ENCODE data around the gene KRTAP4-16.
"Not testable (repeated sequence)": the region's sequence is repeated elsewhere in the genome, so short reads cannot be mapped to it uniquely, and the experiment has no call there.

Gene KRTAP4-16

GRCh38 chr17:41133880-41134735 is 32.1 kb upstream of the KRTAP4-16 start:
- H3K27me3 ChIP-seq (ENCODE audit: low read depth, low read length) = no peaks in the 10 kb centered on the region
- H3K4me1 ChIP-seq (ENCODE audit: control insufficient read depth in 1 of 2, insufficient read depth in 2 of 2, low read length in 2 of 2) = no peaks in the 10 kb centered on the region
- H3K9me3 ChIP-seq (ENCODE audit: control insufficient read depth in 1 of 2, low read length in 2 of 2) = no peaks in the 10 kb centered on the region
- no peaks in the 10 kb centered on the region for H3K36me3 ChIP-seq (ENCODE audit: control insufficient read depth in 1 of 2, insufficient read depth in 2 of 2, low read length in 2 of 2)
- no peak overlapping the region for H3K27ac ChIP-seq (ENCODE audit: low read length)
- H3K4me3 ChIP-seq (ENCODE audit: low read depth in 1 of 2, low read length in 2 of 2) = no peak overlapping the region

GRCh38 chr17:41131979-41132378 is 30.0 kb upstream of the KRTAP4-16 start:
- Histone ChIP-seq H3K4me3 (ENCODE audit: low read depth in 1 of 2, low read length in 2 of 2) (no peak overlapping the region), H3K27ac (ENCODE audit: low read length) (no peak overlapping the region), H3K27me3 (ENCODE audit: low read depth, low read length) (no peaks in the 10 kb centered on the region), H3K4me1 (ENCODE audit: control insufficient read depth in 1 of 2, insufficient read depth in 2 of 2, low read length in 2 of 2) (no peaks in the 10 kb centered on the region), H3K36me3 (ENCODE audit: control insufficient read depth in 1 of 2, insufficient read depth in 2 of 2, low read length in 2 of 2) (no peaks in the 10 kb centered on the region), H3K9me3 (ENCODE audit: control insufficient read depth in 1 of 2, low read length in 2 of 2) (no peaks in the 10 kb centered on the region)

- Histone ChIP-seq H3K4me1 (ENCODE audit: control insufficient read depth in 1 of 2, insufficient read depth in 2 of 2, low read length in 2 of 2) (no peaks in the 10 kb centered on the region), H3K9me3 (ENCODE audit: control insufficient read depth in 1 of 2, low read length in 2 of 2) (no peaks in the 10 kb centered on the region), H3K27ac (ENCODE audit: low read length) (no peak overlapping the region), H3K36me3 (ENCODE audit: control insufficient read depth in 1 of 2, insufficient read depth in 2 of 2, low read length in 2 of 2) (no peaks in the 10 kb centered on the region), H3K4me3 (ENCODE audit: low read depth in 1 of 2, low read length in 2 of 2) (no peak overlapping the region), H3K27me3 (ENCODE audit: low read depth, low read length) (no peaks in the 10 kb centered on the region)
Measured at GRCh38 chr17:41127371-41127770, 25.4 kb upstream of the KRTAP4-16 start.

DNA sequence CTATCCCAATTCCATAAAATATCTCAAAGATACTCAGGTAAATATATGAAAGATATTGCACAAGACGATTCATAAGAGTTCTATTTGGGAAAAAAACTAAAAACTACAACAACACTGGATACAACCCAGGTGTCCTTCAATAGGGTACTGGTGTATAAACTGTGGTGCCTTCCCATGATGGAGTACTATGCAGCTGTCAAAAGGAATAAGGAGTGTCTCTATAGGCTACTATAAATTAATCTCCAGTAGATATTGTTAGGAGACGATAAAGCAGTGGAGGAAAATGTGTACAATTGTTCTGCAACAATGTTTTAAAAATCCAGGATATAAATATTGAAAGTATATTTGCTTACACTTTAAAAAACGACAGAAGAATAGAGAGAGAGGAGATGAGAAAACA is 24.4 kb upstream of the KRTAP4-16 start:
- Histone ChIP-seq H3K36me3 (ENCODE audit: control insufficient read depth in 1 of 2, insufficient read depth in 2 of 2, low read length in 2 of 2) (no peaks in the 10 kb centered on the region), H3K27ac (ENCODE audit: low read length) (no peak overlapping the region), H3K9me3 (ENCODE audit: control insufficient read depth in 1 of 2, low read length in 2 of 2) (no peaks in the 10 kb centered on the region), H3K27me3 (ENCODE audit: low read depth, low read length) (no peaks in the 10 kb centered on the region), H3K4me1 (ENCODE audit: control insufficient read depth in 1 of 2, insufficient read depth in 2 of 2, low read length in 2 of 2) (no peaks in the 10 kb centered on the region), H3K4me3 (ENCODE audit: low read depth in 1 of 2, low read length in 2 of 2) (no peak overlapping the region)

- Histone ChIP-seq H3K4me1 (ENCODE audit: control insufficient read depth in 1 of 2, insufficient read depth in 2 of 2, low read length in 2 of 2) (no peaks in the 10 kb centered on the region), H3K36me3 (ENCODE audit: control insufficient read depth in 1 of 2, insufficient read depth in 2 of 2, low read length in 2 of 2) (no peaks in the 10 kb centered on the region), H3K9me3 (ENCODE audit: control insufficient read depth in 1 of 2, low read length in 2 of 2) (no peaks in the 10 kb centered on the region), H3K4me3 (ENCODE audit: low read depth in 1 of 2, low read length in 2 of 2) (no peak overlapping the region), H3K27me3 (ENCODE audit: low read depth, low read length) (no peaks in the 10 kb centered on the region), H3K27ac (ENCODE audit: low read length) (no peak overlapping the region)
Measured at GRCh38 chr17:41125064-41125463, 23.1 kb upstream of the KRTAP4-16 start.

DNA sequence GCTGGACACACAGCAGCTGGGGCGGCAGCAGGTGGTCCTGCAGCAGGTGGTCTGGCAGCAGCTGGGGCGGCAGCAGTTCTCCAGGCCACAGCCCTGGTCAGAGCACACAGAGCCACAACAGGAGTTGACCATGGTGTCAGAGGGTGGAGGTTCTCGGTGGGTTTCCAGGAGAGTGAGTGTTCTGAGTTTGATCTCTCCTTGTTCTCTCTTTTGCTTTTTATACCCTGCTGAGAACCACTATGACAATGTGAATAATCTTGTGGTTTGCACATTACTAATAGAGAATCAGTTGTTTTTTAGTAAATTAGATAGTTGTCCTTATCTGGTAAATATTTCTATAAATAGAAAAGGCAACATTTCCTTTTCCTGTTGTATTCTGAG is 22.0 kb upstream of the KRTAP4-16 start, which contains the start of gene KRTAP4-12:
KRTAP4-12 (minus strand) TSS at position 192 of the 381 bp plus-strand sequence; CDS start at position 132, 60 bp downstream.
- not testable (repeated sequence) for H3K27ac ChIP-seq (ENCODE audit: low read length); H3K4me3 ChIP-seq (ENCODE audit: low read depth in 1 of 2, low read length in 2 of 2); H3K9me3 ChIP-seq (ENCODE audit: control insufficient read depth in 1 of 2, low read length in 2 of 2); H3K4me1 ChIP-seq (ENCODE audit: control insufficient read depth in 1 of 2, insufficient read depth in 2 of 2, low read length in 2 of 2); H3K27me3 ChIP-seq (ENCODE audit: low read depth, low read length); H3K36me3 ChIP-seq (ENCODE audit: control insufficient read depth in 1 of 2, insufficient read depth in 2 of 2, low read length in 2 of 2)

GRCh38 chr17:41123292-41123990 is 21.4 kb upstream of the KRTAP4-16 start:
- not testable (repeated sequence) for H3K27me3 ChIP-seq (ENCODE audit: low read depth, low read length); H3K27ac ChIP-seq (ENCODE audit: low read length); H3K4me1 ChIP-seq (ENCODE audit: control insufficient read depth in 1 of 2, insufficient read depth in 2 of 2, low read length in 2 of 2); H3K9me3 ChIP-seq (ENCODE audit: control insufficient read depth in 1 of 2, low read length in 2 of 2); H3K36me3 ChIP-seq (ENCODE audit: control insufficient read depth in 1 of 2, insufficient read depth in 2 of 2, low read length in 2 of 2); H3K4me3 ChIP-seq (ENCODE audit: low read depth in 1 of 2, low read length in 2 of 2)

DNA sequence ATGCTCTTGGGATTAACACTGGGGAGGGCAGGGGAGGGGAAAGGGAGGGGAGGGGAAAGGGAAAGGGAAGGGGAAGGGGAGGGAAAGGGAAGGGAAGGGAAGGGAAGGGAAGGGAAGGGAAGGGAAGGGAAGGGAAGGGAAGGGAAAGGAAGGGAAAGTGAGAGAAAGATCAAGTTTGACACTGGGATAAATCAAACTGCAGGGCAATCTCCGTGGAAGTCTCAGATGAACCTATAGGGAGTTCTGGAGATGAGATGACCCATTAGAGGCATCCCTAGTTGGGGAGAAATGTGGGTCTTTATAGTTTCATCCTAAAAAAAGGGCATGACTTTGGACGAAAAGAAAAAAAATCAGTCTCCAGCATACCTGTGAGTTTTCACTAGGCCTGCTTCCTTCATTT is 19.7 kb upstream of the KRTAP4-16 start:
- Histone ChIP-seq H3K4me3 (ENCODE audit: low read depth in 1 of 2, low read length in 2 of 2) (no peak overlapping the region), H3K36me3 (ENCODE audit: control insufficient read depth in 1 of 2, insufficient read depth in 2 of 2, low read length in 2 of 2) (no peaks in the 10 kb centered on the region), H3K4me1 (ENCODE audit: control insufficient read depth in 1 of 2, insufficient read depth in 2 of 2, low read length in 2 of 2) (no peaks in the 10 kb centered on the region), H3K9me3 (ENCODE audit: control insufficient read depth in 1 of 2, low read length in 2 of 2) (no peaks in the 10 kb centered on the region), H3K27ac (ENCODE audit: low read length) (no peak overlapping the region), H3K27me3 (ENCODE audit: low read depth, low read length) (no peaks in the 10 kb centered on the region)

DNA sequence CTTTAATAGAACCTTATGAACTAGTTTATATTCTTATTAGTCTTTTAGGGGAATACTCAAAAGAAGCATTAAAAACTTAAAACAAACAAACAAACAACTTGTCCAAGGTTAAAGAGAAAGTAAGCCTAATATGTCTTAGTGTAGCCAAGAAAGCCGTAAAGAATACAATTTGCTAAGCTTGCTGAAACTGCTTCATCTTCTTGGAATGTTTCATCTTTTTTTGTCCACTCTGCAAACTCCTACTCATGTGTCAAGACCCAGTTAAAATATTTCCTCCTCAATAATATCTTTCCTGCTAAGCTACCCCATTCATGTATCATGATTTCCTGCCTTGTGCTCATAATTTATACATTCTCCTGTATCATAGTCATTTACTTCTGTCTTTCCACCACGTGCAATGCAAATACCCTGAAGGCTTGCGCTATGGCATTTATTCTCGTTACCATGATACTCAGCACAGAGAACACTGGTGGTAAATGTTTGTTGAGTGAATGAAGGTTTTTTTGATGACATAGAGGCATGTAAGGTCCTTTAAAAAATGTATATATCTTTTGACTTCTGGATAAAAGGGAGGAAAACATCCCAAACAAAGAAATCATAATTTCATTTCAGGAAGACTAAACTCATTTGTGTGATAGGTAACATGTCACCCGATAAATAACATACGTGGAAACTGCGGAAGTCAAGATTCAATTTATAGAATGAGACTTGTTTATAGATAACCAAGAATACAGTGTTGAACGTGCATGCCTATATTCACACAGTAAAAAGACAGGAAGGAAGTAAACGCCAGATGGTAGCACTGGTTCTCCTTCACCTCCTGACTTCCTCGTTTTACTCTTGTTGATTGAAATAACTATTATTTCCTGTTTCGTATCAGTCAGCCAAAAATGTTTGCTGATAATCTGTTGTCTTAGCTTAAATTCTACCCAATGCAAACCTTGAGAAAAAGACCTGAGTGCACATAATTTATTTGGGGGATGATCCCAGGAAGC is 18.0 kb upstream of the KRTAP4-16 start:
- H3K27me3 ChIP-seq (ENCODE audit: low read depth, low read length); H3K27ac ChIP-seq (ENCODE audit: low read length); H3K4me1 ChIP-seq (ENCODE audit: control insufficient read depth in 1 of 2, insufficient read depth in 2 of 2, low read length in 2 of 2); H3K4me3 ChIP-seq (ENCODE audit: low read depth in 1 of 2, low read length in 2 of 2); H3K9me3 ChIP-seq (ENCODE audit: control insufficient read depth in 1 of 2, low read length in 2 of 2); H3K36me3 ChIP-seq (ENCODE audit: control insufficient read depth in 1 of 2, insufficient read depth in 2 of 2, low read length in 2 of 2): not testable (repeated sequence)

- H3K4me1 ChIP-seq (ENCODE audit: control insufficient read depth in 1 of 2, insufficient read depth in 2 of 2, low read length in 2 of 2) = no peaks in the 10 kb centered on the region
- H3K4me3 ChIP-seq (ENCODE audit: low read depth in 1 of 2, low read length in 2 of 2) = no peak overlapping the region
- H3K9me3 ChIP-seq (ENCODE audit: control insufficient read depth in 1 of 2, low read length in 2 of 2) = no peaks in the 10 kb centered on the region
- no peaks in the 10 kb centered on the region for H3K36me3 ChIP-seq (ENCODE audit: control insufficient read depth in 1 of 2, insufficient read depth in 2 of 2, low read length in 2 of 2)
- no peaks in the 10 kb centered on the region for H3K27me3 ChIP-seq (ENCODE audit: low read depth, low read length)
- no peak overlapping the region for H3K27ac ChIP-seq (ENCODE audit: low read length)
Measured at GRCh38 chr17:41118721-41119120, 16.7 kb upstream of the KRTAP4-16 start.

GRCh38 chr17:41117846-41118386 is 15.9 kb upstream of the KRTAP4-16 start, which contains the start of gene KRTAP4-11:
Gene KRTAP4-11, minus strand, starts transcription at chr17:41118373. Its CDS starts 58 bp downstream, at chr17:41118315.
- not testable (repeated sequence) for H3K27ac ChIP-seq (ENCODE audit: low read length); H3K4me3 ChIP-seq (ENCODE audit: low read depth in 1 of 2, low read length in 2 of 2); H3K9me3 ChIP-seq (ENCODE audit: control insufficient read depth in 1 of 2, low read length in 2 of 2); H3K4me1 ChIP-seq (ENCODE audit: control insufficient read depth in 1 of 2, insufficient read depth in 2 of 2, low read length in 2 of 2); H3K36me3 ChIP-seq (ENCODE audit: control insufficient read depth in 1 of 2, insufficient read depth in 2 of 2, low read length in 2 of 2); H3K27me3 ChIP-seq (ENCODE audit: low read depth, low read length)
